LHCN-M2 (cell line): Measurements from ENCODE around the gene ZDHHC7. TPM values are rescaled to one million over a fixed set of nuclear protein-coding genes. Genes with fewer than 3 reads are reported as not detected.
"Not testable (repeated sequence)": the region's sequence is repeated elsewhere in the genome, so short reads cannot be mapped to it uniquely, and the experiment has no call there.

Source experiments
- DNase-seq: peaks from one replicate; pipeline ENCODE4 v3.0.0-alpha.2; 2012; ENCODE audit warnings: low read depth
- total RNA-seq: library from RNA; depleted of rRNA; stranded (reverse); fragments of >200 nt; gene quantifications from 2 replicates; pipeline ENCODE4 v1.2.3, GENCODE V29; 2014

The ZDHHC7 gene
- total RNA-seq, 1 experiment from 2014 or later = 73.2 TPM

GRCh38 chr16:85042606-85043005 is 31.3 kb upstream of the ZDHHC7 start:
- no peak for DNase-seq

GRCh38 chr16:85042167-85042526 is 30.8 kb upstream of the ZDHHC7 start:
- DNase-seq = no peak

- no peak for DNase-seq
Observed at GRCh38 chr16:85041219-85042166, 30.2 kb upstream of the ZDHHC7 start.

GRCh38 chr16:85040685-85041084 is 29.4 kb upstream of the ZDHHC7 start:
- DNase-seq = no peak

GRCh38 chr16:85037721-85038120 is 26.4 kb upstream of the ZDHHC7 start:
- no peak for DNase-seq

GRCh38 chr16:85037050-85037410 is 25.7 kb upstream of the ZDHHC7 start:
- peak; percentile 84 for DNase-seq

- DNase-seq = no peak
Observed at GRCh38 chr16:85036236-85037049, 25.1 kb upstream of the ZDHHC7 start.

GRCh38 chr16:85034591-85035433 is 23.5 kb upstream of the ZDHHC7 start:
- DNase-seq = no peak

GRCh38 chr16:85033171-85033570 is 21.8 kb upstream of the ZDHHC7 start:
- no peak for DNase-seq

- not testable (repeated sequence) for DNase-seq
Observed at GRCh38 chr16:85032187-85032586, 20.9 kb upstream of the ZDHHC7 start.

- no peak for DNase-seq
Observed at GRCh38 chr16:85031451-85031850, 20.1 kb upstream of the ZDHHC7 start.

GRCh38 chr16:85029981-85030401 is 18.7 kb upstream of the ZDHHC7 start:
- DNase-seq = no peak

- peak; percentile 50 for DNase-seq
Observed at GRCh38 chr16:85029408-85029784, 18.1 kb upstream of the ZDHHC7 start.

GRCh38 chr16:85028685-85029407 is 17.5 kb upstream of the ZDHHC7 start:
- DNase-seq = peak; percentile 71

- DNase-seq = no peak
Observed at GRCh38 chr16:85027958-85028684, 16.8 kb upstream of the ZDHHC7 start.

GRCh38 chr16:85027349-85027957 is 16.1 kb upstream of the ZDHHC7 start, which contains the start of gene KIAA0513:
Gene KIAA0513, plus strand, starts transcription at chr16:85027795. Its CDS starts 39,277 bp downstream, at chr16:85067072.
- DNase-seq = peak; percentile 88

GRCh38 chr16:85026703-85027102 is 15.4 kb upstream of the ZDHHC7 start:
- DNase-seq = no peak

GRCh38 chr16:85025781-85026653 is 14.7 kb upstream of the ZDHHC7 start:
- DNase-seq = peak; percentile 48
